ENCODE results near the gene NFX1.

GRCh38 chr9:33288235-33288634 lies 2.1 kb upstream of the NFX1 start:
- TF ChIP-seq CTCF (conservative IDR thresholded peaks at IDR 0.05; ENCODE audit: low read depth, low read length) (no peak), EZH2phosphoT487 (IDR thresholded peaks at IDR 0.05; ENCODE audit: borderline replicate concordance, low read length) (no peak)
